HT1080 (cell line): ENCODE data around the gene AMIGO2. TPM values are rescaled to one million over a fixed set of nuclear protein-coding genes. Genes with fewer than 3 reads are reported as not detected.

Source experiments
- DNase-seq: peaks from one replicate; pipeline ENCODE4 v3.0.0-alpha.2; 2015; ENCODE audit warnings: low read depth
- total RNA-seq: library from RNA; depleted of rRNA; stranded (reverse); fragments of >200 nt; shearing (Covaris generic); gene quantifications from 2 replicates; pipeline ENCODE4 v1.2.3, GENCODE V29; 2014; rRNA removed

Gene AMIGO2
- total RNA-seq, 1 experiment from 2014 or later, result 134 TPM

- no peak for DNase-seq
Observed at GRCh38 chr12:47038270-47038748, 41.5 kb downstream of the AMIGO2 start.

- no peak for DNase-seq
Observed at GRCh38 chr12:47035484-47035883, 44.3 kb downstream of the AMIGO2 start.

GRCh38 chr12:47034661-47035060 is 45.1 kb downstream of the AMIGO2 start:
- DNase-seq, result no peak

- DNase-seq, result no peak
Observed at GRCh38 chr12:47033789-47034555, 45.8 kb downstream of the AMIGO2 start.

GRCh38 chr12:47033081-47033480 is 46.7 kb downstream of the AMIGO2 start:
- DNase-seq, result no peak

GRCh38 chr12:47032644-47033043 is 47.1 kb downstream of the AMIGO2 start:
- peak; percentile 66 for DNase-seq

- no peak for DNase-seq
Observed at GRCh38 chr12:47029903-47030302, 49.9 kb downstream of the AMIGO2 start.

- peak; percentile 24 for DNase-seq
Observed at GRCh38 chr12:47028981-47029708, 50.6 kb downstream of the AMIGO2 start.

- no peak for DNase-seq
Observed at GRCh38 chr12:47028186-47028585, 51.6 kb downstream of the AMIGO2 start.

Other genes starting within 250 kb of the AMIGO2 start
- 0.24 and 0.50 TPM in 2 replicates for gene PCED1B, start 338 bp downstream of the AMIGO2 start, total RNA-seq